Measurements from ENCODE around the gene CTNNA3. TPM values are rescaled to one million over a fixed set of nuclear protein-coding genes. Genes with fewer than 3 reads are reported as not detected.

Gene CTNNA3
- total and polyA plus RNA-seq, 4 donors, result 0.16 to 2.4 (median 1.4) TPM

DNA sequence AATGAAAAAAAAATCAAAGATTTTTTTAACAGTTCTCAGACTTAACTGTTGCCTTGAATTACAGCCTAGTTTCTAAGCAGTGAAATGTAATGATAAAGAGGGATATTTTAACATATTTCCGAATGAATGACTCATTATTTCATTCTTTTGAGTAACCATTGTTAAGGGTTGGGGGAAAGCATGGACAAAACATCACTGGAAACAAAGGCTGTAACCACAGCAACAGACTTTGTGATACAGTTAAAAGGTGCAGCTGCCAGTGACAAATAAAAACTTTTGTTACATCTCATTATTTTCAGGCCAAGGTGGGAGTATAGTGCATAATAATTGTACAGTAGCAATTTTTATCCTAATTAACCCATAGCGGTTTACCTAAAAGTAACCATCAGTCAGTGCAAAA, 597.5 kb downstream of the CTNNA3 start (continued):
- TF ChIP-seq, protein P1, sequence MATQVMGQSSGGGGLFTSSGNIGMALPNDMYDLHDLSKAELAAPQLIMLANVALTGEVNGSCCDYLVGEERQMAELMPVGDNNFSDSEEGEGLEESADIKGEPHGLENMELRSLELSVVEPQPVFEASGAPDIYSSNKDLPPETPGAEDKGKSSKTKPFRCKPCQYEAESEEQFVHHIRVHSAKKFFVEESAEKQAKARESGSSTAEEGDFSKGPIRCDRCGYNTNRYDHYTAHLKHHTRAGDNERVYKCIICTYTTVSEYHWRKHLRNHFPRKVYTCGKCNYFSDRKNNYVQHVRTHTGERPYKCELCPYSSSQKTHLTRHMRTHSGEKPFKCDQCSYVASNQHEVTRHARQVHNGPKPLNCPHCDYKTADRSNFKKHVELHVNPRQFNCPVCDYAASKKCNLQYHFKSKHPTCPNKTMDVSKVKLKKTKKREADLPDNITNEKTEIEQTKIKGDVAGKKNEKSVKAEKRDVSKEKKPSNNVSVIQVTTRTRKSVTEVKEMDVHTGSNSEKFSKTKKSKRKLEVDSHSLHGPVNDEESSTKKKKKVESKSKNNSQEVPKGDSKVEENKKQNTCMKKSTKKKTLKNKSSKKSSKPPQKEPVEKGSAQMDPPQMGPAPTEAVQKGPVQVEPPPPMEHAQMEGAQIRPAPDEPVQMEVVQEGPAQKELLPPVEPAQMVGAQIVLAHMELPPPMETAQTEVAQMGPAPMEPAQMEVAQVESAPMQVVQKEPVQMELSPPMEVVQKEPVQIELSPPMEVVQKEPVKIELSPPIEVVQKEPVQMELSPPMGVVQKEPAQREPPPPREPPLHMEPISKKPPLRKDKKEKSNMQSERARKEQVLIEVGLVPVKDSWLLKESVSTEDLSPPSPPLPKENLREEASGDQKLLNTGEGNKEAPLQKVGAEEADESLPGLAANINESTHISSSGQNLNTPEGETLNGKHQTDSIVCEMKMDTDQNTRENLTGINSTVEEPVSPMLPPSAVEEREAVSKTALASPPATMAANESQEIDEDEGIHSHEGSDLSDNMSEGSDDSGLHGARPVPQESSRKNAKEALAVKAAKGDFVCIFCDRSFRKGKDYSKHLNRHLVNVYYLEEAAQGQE (IDR thresholded peaks at IDR 0.05), result no peak
- TF ChIP-seq HNF4A (conservative IDR thresholded peaks at IDR 0.05) (no peak), TAF1 (conservative IDR thresholded peaks at IDR 0.05) (no peak), FOXA1 (IDR thresholded peaks at IDR 0.05) (no peak), FOXA2 (IDR thresholded peaks at IDR 0.05) (no peak)
- TF ChIP-seq, protein P2, sequence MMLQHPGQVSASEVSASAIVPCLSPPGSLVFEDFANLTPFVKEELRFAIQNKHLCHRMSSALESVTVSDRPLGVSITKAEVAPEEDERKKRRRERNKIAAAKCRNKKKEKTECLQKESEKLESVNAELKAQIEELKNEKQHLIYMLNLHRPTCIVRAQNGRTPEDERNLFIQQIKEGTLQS (IDR thresholded peaks at IDR 0.05), result no peak

DNA sequence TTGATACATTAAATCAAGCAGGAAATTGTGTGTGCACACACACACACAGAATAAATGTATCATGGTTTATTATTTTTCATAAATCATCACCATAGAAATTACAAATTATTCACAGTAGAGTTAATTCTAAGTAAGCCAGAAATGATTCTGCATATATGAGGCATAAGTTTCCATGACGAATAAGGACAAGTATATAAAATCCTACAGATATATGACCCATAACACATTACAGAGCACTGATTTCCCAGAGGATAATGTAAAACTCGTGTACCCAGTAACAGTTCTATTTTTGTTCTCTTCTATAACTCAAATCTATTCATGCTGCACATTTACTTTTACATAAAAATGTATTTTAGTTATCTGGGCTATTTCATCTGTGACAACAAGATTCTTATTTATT, 600.5 kb downstream of the CTNNA3 start:
- Histone ChIP-seq H3K9me3 (ENCODE audit: control insufficient read depth in 4 of 4, low read length in 3 of 4) (no peaks in the 10 kb centered on the region), H3K36me3 (ENCODE audit: control insufficient read depth in 4 of 4, insufficient read depth in 3 of 4, low read depth in 1 of 4, low read length in 3 of 4) (no peaks in the 10 kb centered on the region), H3K4me3 (ENCODE audit: low read depth in 1 of 3, low read length in 3 of 3) (no peak overlapping the region), H3K27ac (ENCODE audit: low read depth in 1 of 2, low read length in 2 of 2) (no peak overlapping the region), H3K27me3 (ENCODE audit: control insufficient read depth in 4 of 4, insufficient read depth in 4 of 4, low read length in 3 of 4) (no peaks in the 10 kb centered on the region), H3K9ac (ENCODE audit: low read depth in 1 of 2, low read length in 2 of 2) (no peak overlapping the region), H3K4me1 (ENCODE audit: control insufficient read depth in 4 of 4, insufficient read depth in 4 of 4, low read length in 3 of 4) (no peaks in the 10 kb centered on the region)
- DNase-seq (ENCODE audit: low spot score), result no peak
- 56% methylated on average over 2 of the region's 2 CpGs for WGBS
- TF ChIP-seq YY1 (IDR thresholded peaks at IDR 0.05), result no peak
- TF ChIP-seq NR2F2 (IDR thresholded peaks at IDR 0.05), result no peak
- TF ChIP-seq RAD21 (IDR thresholded peaks at IDR 0.05), result no peak
- TF ChIP-seq HNF4G (IDR thresholded peaks at IDR 0.05), result no peak
- TF ChIP-seq FOXA1 (IDR thresholded peaks at IDR 0.05), result no peak
- TF ChIP-seq GABPA (IDR thresholded peaks at IDR 0.05 in 1 of 2, conservative IDR thresholded peaks at IDR 0.05 in 1 of 2), result no peak

DNA sequence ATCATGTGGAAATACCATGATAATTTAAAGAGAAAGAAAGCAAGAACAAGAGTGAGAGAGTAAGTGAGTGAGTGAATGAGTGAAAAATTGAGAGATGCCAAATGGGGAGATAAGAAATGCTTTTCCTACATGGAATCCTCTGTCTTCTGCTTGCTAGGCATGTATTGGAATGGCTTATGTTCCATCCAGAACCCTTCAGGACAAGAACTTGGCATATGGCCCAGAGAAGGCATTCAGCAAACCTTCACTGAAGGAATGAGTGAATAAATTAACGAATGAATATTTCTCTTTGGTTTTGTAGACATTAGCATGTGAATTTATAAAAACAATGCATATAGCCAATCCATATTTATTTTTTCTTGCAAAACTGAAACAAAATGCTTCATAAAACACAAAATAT, 608.0 kb downstream of the CTNNA3 start:
- Histone ChIP-seq H3K27ac (ENCODE audit: low read depth in 1 of 2, low read length in 2 of 2) (no peak overlapping the region), H3K9me3 (ENCODE audit: control insufficient read depth in 4 of 4, low read length in 3 of 4) (no peaks in the 10 kb centered on the region), H3K36me3 (ENCODE audit: control insufficient read depth in 4 of 4, insufficient read depth in 3 of 4, low read depth in 1 of 4, low read length in 3 of 4) (no peaks in the 10 kb centered on the region), H3K4me1 (ENCODE audit: control insufficient read depth in 4 of 4, insufficient read depth in 4 of 4, low read length in 3 of 4) (peaks cover 0 to 7% (median 3%) of the 10 kb centered on the region in 4 donors), H3K4me3 (ENCODE audit: low read depth in 1 of 3, low read length in 3 of 3) (no peak overlapping the region), H3K27me3 (ENCODE audit: control insufficient read depth in 4 of 4, insufficient read depth in 4 of 4, low read length in 3 of 4) (no peaks in the 10 kb centered on the region), H3K9ac (ENCODE audit: low read depth in 1 of 2, low read length in 2 of 2) (no peak overlapping the region)
- WGBS, result 78% methylated on average over 1 of the region's 1 CpG
- DNase-seq (ENCODE audit: low spot score), result no peak
- TF ChIP-seq HNF4A (conservative IDR thresholded peaks at IDR 0.05) (no peak), RAD21 (IDR thresholded peaks at IDR 0.05) (no peak), HNF4G (IDR thresholded peaks at IDR 0.05) (no peak), RXRA (IDR thresholded peaks at IDR 0.05) (no peak)

DNA sequence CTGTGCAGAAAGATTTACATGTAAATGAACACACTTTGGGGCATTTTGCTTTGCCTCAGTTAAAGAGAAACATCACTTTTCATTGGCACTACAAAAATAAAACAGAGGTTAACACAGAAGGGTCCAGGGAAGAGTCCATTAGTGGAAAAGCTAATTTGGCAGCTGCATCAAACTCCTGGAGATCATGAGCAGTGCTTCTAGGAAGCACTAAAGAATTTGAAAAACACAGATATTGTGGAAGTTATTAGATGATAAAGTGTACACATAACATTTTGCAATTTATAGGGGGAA, 608.9 kb downstream of the CTNNA3 start:
- peak overlapping the region in 1 of 3 donors; percentile 11 for H3K4me3 ChIP-seq (ENCODE audit: low read depth in 1 of 3, low read length in 3 of 3)
- TF ChIP-seq RAD21 (IDR thresholded peaks at IDR 0.05) (peak; percentile 20 to 49), JUND (IDR thresholded peaks at IDR 0.05) (peak in 1 of 2 donors; percentile 44), FOXA1 (IDR thresholded peaks at IDR 0.05) (no peak), SP1 (IDR thresholded peaks at IDR 0.05) (peak; percentile 70), HNF4A (conservative IDR thresholded peaks at IDR 0.05) (peak; percentile 89 to 97), RXRA (IDR thresholded peaks at IDR 0.05) (peak in 1 of 2 donors; percentile 60), FOXA2 (IDR thresholded peaks at IDR 0.05) (no peak), NR2F2 (IDR thresholded peaks at IDR 0.05) (no peak), HNF4G (IDR thresholded peaks at IDR 0.05) (peak; percentile 74)
- TF ChIP-seq, protein P3, sequence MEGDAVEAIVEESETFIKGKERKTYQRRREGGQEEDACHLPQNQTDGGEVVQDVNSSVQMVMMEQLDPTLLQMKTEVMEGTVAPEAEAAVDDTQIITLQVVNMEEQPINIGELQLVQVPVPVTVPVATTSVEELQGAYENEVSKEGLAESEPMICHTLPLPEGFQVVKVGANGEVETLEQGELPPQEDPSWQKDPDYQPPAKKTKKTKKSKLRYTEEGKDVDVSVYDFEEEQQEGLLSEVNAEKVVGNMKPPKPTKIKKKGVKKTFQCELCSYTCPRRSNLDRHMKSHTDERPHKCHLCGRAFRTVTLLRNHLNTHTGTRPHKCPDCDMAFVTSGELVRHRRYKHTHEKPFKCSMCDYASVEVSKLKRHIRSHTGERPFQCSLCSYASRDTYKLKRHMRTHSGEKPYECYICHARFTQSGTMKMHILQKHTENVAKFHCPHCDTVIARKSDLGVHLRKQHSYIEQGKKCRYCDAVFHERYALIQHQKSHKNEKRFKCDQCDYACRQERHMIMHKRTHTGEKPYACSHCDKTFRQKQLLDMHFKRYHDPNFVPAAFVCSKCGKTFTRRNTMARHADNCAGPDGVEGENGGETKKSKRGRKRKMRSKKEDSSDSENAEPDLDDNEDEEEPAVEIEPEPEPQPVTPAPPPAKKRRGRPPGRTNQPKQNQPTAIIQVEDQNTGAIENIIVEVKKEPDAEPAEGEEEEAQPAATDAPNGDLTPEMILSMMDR (IDR thresholded peaks at IDR 0.05; ENCODE audit: low read depth, low read length, missing input control), result no peak
- TF ChIP-seq, protein P4, sequence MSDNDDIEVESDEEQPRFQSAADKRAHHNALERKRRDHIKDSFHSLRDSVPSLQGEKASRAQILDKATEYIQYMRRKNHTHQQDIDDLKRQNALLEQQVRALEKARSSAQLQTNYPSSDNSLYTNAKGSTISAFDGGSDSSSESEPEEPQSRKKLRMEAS (IDR thresholded peaks at IDR 0.05), result no peak
- TF ChIP-seq, protein P1 (IDR thresholded peaks at IDR 0.05), result no peak

More for the DNA sequence above, 608.9 kb downstream of the CTNNA3 start:
- Histone ChIP-seq H3K27me3 (ENCODE audit: control insufficient read depth in 4 of 4, insufficient read depth in 4 of 4, low read length in 3 of 4) (no peaks in the 10 kb centered on the region), H3K27ac (ENCODE audit: low read depth in 1 of 2, low read length in 2 of 2) (no peak overlapping the region), H3K4me1 (ENCODE audit: control insufficient read depth in 4 of 4, insufficient read depth in 4 of 4, low read length in 3 of 4) (peaks cover 0 to 7% (median 3%) of the 10 kb centered on the region in 4 donors), H3K9me3 (ENCODE audit: control insufficient read depth in 4 of 4, low read length in 3 of 4) (no peaks in the 10 kb centered on the region), H3K9ac (ENCODE audit: low read depth in 1 of 2, low read length in 2 of 2) (no peak overlapping the region), H3K36me3 (ENCODE audit: control insufficient read depth in 4 of 4, insufficient read depth in 3 of 4, low read depth in 1 of 4, low read length in 3 of 4) (no peaks in the 10 kb centered on the region)
- no peak for DNase-seq (ENCODE audit: low spot score)
